Right lobe of liver (tissue), 6 donors: Measurements from ENCODE around the gene MAGEA9. TPM values are rescaled to one million over a fixed set of nuclear protein-coding genes. Genes with fewer than 3 reads are reported as not detected.
"Not testable (repeated sequence)": the region's sequence is repeated elsewhere in the genome, so short reads cannot be mapped to it uniquely, and the experiment has no call there.

Source experiments
- ATAC-seq, 4 donors: fragments of 200-7000 bp; cut with Tn5 transposase; one replicate each; pipeline ENCODE4 v1.9.1; 2020; ENCODE audit warnings: mild to moderate bottlenecking in 4 of 4, moderate library complexity in 4 of 4
- DNase-seq, 3 donors: peaks; one replicate each; pipeline ENCODE4 v3.0.0-alpha.2; 2020
- H3K27ac ChIP-seq, 3 donors: fragments of 200-600 bp; one replicate each; pipeline ENCODE4 v1.8.0; 2022
- H3K27me3 ChIP-seq, 2 donors: fragments of 200-600 bp; one replicate each; pipeline ENCODE4 v1.8.0; 2022
- H3K36me3 ChIP-seq, 4 donors: fragments of 200-600 bp; sonication (generic) in 1 of 4; one replicate each; pipeline versions ENCODE4 v1.5.1 to v1.8.0; 2017 to 2022; ENCODE audit warnings: control low read depth in 1 of 4
- H3K4me1 ChIP-seq, 4 donors: fragments of 200-600 bp; sonication (generic) in 1 of 4; one replicate each; pipeline versions ENCODE4 v1.5.1 to v1.8.0; 2017 to 2022; ENCODE audit warnings: control low read depth in 1 of 4
- H3K4me3 ChIP-seq, 3 donors: fragments of 200-600 bp; one replicate each; pipeline ENCODE4 v1.8.0; 2022
- H3K9me3 ChIP-seq, 4 donors: fragments of 200-600 bp; sonication (generic) in 1 of 4; one replicate each; pipeline versions ENCODE4 v1.5.1 to v1.8.0; 2017 to 2022; ENCODE audit warnings: control low read depth in 1 of 4
- CTCF ChIP-seq, 4 donors: fragments of 200-600 bp in 3 of 4; fragments of 450-650 bp in 1 of 4; IDR thresholded peaks; one replicate each; pipeline versions ENCODE4 v1.5.1 to v1.8.0; 2016 to 2022; ENCODE audit warnings: antibody characterized with exemption in 4 of 4, mild to moderate bottlenecking in 2 of 4
- POLR2A ChIP-seq: fragments of 450-650 bp; IDR thresholded peaks from one replicate; pipeline ENCODE4 v1.6.1; 2017; ENCODE audit warnings: antibody characterized with exemption, mild to moderate bottlenecking
- whole genome bisulfite sequencing: methylation state at CpG from one replicate; pipeline ENCODE4 v1.1.6; 2018; ENCODE audit warnings: low coverage, low lambda C conversion rate; ENCODE audit not compliant: insufficient coverage; ENCODE audit errors: missing lambda C conversion rate; 5-methylcytosine and 5-hydroxymethylcytosine counted together
- intact Hi-C, 2 donors: fragments of 100-400 bp; cut with DNase I; formaldehyde crosslinking; loops; one replicate each; pipeline versions ENCODE4 v1.11.2 to v1.14.1; 2022
- total RNA-seq, 6 experiments: library from RNA; depleted of rRNA in 2 of 6; stranded (reverse); fragments of >200 nt in 2 of 6; fragmentation: NEBNext Ultra II Directional in 3 of 6; extraction: Animal tissue kit (Norgen Biotek cat#: 25700) in 3 of 6; gene quantifications; one replicate each; pipeline versions ENCODE4 v1.1.0 to v1.2.4, GENCODE V29; 2016 to 2023
- donor health status: DM: no; HTN: yes; CAD: no.
- donor health status: DM: no; HTN: no; CAD: no.
- donor health status: DM: no; HTN: no; CAD: no.
- donor health status: DM: no; HTN: yes; CAD: no.
- donor health status: DM: no; HTN: yes; CAD: no.

MAGEA9 gene
- total RNA-seq, 6 experiments from 2014 or later, result not detected

- Histone ChIP-seq H3K9me3 (no peaks in the 10 kb centered on the region), H3K4me3 (no peak overlapping the region), H3K27ac (no peak overlapping the region), H3K27me3 (no peaks in the 10 kb centered on the region), H3K36me3 (no peaks in the 10 kb centered on the region), H3K4me1 (no peaks in the 10 kb centered on the region)
- ATAC-seq, result no peak
- no peak for TF ChIP-seq POLR2A
- TF ChIP-seq CTCF (IDR thresholded peaks at IDR 0.05), result no peak
- DNase-seq, result no peak
- 44% methylated on average over 1 of the region's 1 CpG for WGBS
- intact Hi-C loops, result no loop called here
Measured at GRCh38 chrX:149827254-149827653, 45.5 kb downstream of the MAGEA9 start.

GRCh38 chrX:149829751-149830191 lies 48.0 kb downstream of the MAGEA9 start:
- H3K4me3 ChIP-seq, result no peak overlapping the region
- no peaks in the 10 kb centered on the region for H3K4me1 ChIP-seq
- H3K9me3 ChIP-seq, result no peaks in the 10 kb centered on the region
- no peak overlapping the region for H3K27ac ChIP-seq
- intact Hi-C loops, result no loop called here
- H3K27me3 ChIP-seq, result no peaks in the 10 kb centered on the region
- no peak for TF ChIP-seq POLR2A
- TF ChIP-seq CTCF (IDR thresholded peaks at IDR 0.05), result no peak
- no peak for DNase-seq
- ATAC-seq, result no peak
- no peaks in the 10 kb centered on the region for H3K36me3 ChIP-seq
- WGBS, result 22% methylated on average over 3 of the region's 3 CpGs

- no peaks in the 10 kb centered on the region for H3K9me3 ChIP-seq
- TF ChIP-seq POLR2A (no peak), CTCF (IDR thresholded peaks at IDR 0.05) (no peak)
- H3K36me3 ChIP-seq, result no peaks in the 10 kb centered on the region
- WGBS, result 16% methylated on average over 16 of the region's 18 CpGs
- no peaks in the 10 kb centered on the region for H3K4me1 ChIP-seq
- no peak overlapping the region for H3K4me3 ChIP-seq
- DNase-seq, result no peak
- no peaks in the 10 kb centered on the region for H3K27me3 ChIP-seq
- H3K27ac ChIP-seq, result no peak overlapping the region
- peak in 2 of 4 donors; percentile 13 to 22 for ATAC-seq
- intact Hi-C loops, result no loop called here
Measured at GRCh38 chrX:149830192-149830873, 48.6 kb downstream of the MAGEA9 start.

- ATAC-seq (no peak), DNase-seq (no peak)
- Histone ChIP-seq H3K9me3 (no peaks in the 10 kb centered on the region), H3K36me3 (no peaks in the 10 kb centered on the region), H3K4me3 (no peak overlapping the region), H3K27me3 (no peaks in the 10 kb centered on the region), H3K4me1 (no peaks in the 10 kb centered on the region), H3K27ac (no peak overlapping the region)
- TF ChIP-seq POLR2A (no peak), CTCF (IDR thresholded peaks at IDR 0.05) (no peak)
- WGBS, result 25% methylated on average over 1 of the region's 2 CpGs
- intact Hi-C loops, result no loop called here
Measured at GRCh38 chrX:149831473-149831872, 49.7 kb downstream of the MAGEA9 start.

- H3K36me3 ChIP-seq, H3K27ac ChIP-seq, H3K4me3 ChIP-seq, intact Hi-C loops, H3K4me1 ChIP-seq, DNase-seq, ATAC-seq, H3K27me3 ChIP-seq, H3K9me3 ChIP-seq: not testable (repeated sequence)
- 44% methylated on average over 5 of the region's 5 CpGs for WGBS
Measured at GRCh38 chrX:149836728-149837127, 55.0 kb downstream of the MAGEA9 start.
